ENCODE data around the gene ANKMY1.

Gene ANKMY1

GRCh38 chr2:240434728-240435456, 122.9 kb downstream of the ANKMY1 start (continued):
- no peak for TF ChIP-seq ZNF148 (tag by site-specific recombination; IDR thresholded peaks at IDR 0.05; ENCODE audit: borderline replicate concordance)
- TF ChIP-seq ZNF629 (tag by site-specific recombination; IDR thresholded peaks at IDR 0.05) = no peak
- no peak for TF ChIP-seq ZNF174 (tag by site-specific recombination; IDR thresholded peaks at IDR 0.05)
- no peak for TF ChIP-seq RBAK (tag by site-specific recombination; IDR thresholded peaks at IDR 0.05)
- no peak for TF ChIP-seq ZNF266 (tag by site-specific recombination; IDR thresholded peaks at IDR 0.05; ENCODE audit: low read depth)
- no peak for TF ChIP-seq ZNF184 (tag by site-specific recombination; IDR thresholded peaks at IDR 0.05)
- no peak for TF ChIP-seq ZFP69B (tag by site-specific recombination; IDR thresholded peaks at IDR 0.05)
- TF ChIP-seq GLIS1 (tag by site-specific recombination; IDR thresholded peaks at IDR 0.05) = peak; percentile 27; the same call in 1 of the 2 replicates
- 0 out of 2 replicates have a peak, but pooled peaks have one; percentile 47 for TF ChIP-seq PBX3 (CRISPR knock-in tag; IDR thresholded peaks at IDR 0.05)
- no peak for TF ChIP-seq ZNF366 (tag by site-specific recombination; conservative IDR thresholded peaks at IDR 0.05)
- TF ChIP-seq ZNF544 (tag by site-specific recombination; IDR thresholded peaks at IDR 0.05) = no peak
- TF ChIP-seq ZFP3 (tag by site-specific recombination; IDR thresholded peaks at IDR 0.05; ENCODE audit: low read depth) = no peak
- no peak for TF ChIP-seq ZSCAN18 (tag by site-specific recombination; IDR thresholded peaks at IDR 0.05)
- no peak for TF ChIP-seq ZNF23 (tag by site-specific recombination; IDR thresholded peaks at IDR 0.05; ENCODE audit: borderline replicate concordance)
- TF ChIP-seq KLF16 (tag by site-specific recombination; IDR thresholded peaks at IDR 0.05) = no peak
- no peak for TF ChIP-seq ZNF571 (tag by site-specific recombination; IDR thresholded peaks at IDR 0.05)
- no peak for TF ChIP-seq ZNF214 (tag by site-specific recombination; IDR thresholded peaks at IDR 0.05; ENCODE audit: borderline replicate concordance)
- no peak for TF ChIP-seq WT1 (tag by site-specific recombination; IDR thresholded peaks at IDR 0.05)
- no peak for TF ChIP-seq ZBTB6 (tag by site-specific recombination; IDR thresholded peaks at IDR 0.05)
- TF ChIP-seq MZF1 (tag by site-specific recombination; IDR thresholded peaks at IDR 0.05; ENCODE audit: borderline replicate concordance) = no peak
- TF ChIP-seq ZNF10 (tag by site-specific recombination; IDR thresholded peaks at IDR 0.05) = peak; percentile 55
- TF ChIP-seq BCL11B (tag by site-specific recombination; IDR thresholded peaks at IDR 0.05; ENCODE audit: low read depth) = no peak
- TF ChIP-seq ZNF548 (tag by site-specific recombination; IDR thresholded peaks at IDR 0.05) = no peak
- no peak for TF ChIP-seq ZNF529 (tag by site-specific recombination; IDR thresholded peaks at IDR 0.05; ENCODE audit: insufficient replicate concordance)
- TF ChIP-seq ZNF423 (tag by site-specific recombination; IDR thresholded peaks at IDR 0.05) = no peak
- TF ChIP-seq ZNF416 (tag by site-specific recombination; IDR thresholded peaks at IDR 0.05) = no peak
- no peak for TF ChIP-seq ATF2 (tag by site-specific recombination; IDR thresholded peaks at IDR 0.05; ENCODE audit: low read depth)
- no peak for TF ChIP-seq ZNF211 (tag by site-specific recombination; IDR thresholded peaks at IDR 0.05; ENCODE audit: low read depth)
- no peak for TF ChIP-seq ZNF132 (tag by site-specific recombination; IDR thresholded peaks at IDR 0.05; ENCODE audit: borderline replicate concordance)
- no peak for TF ChIP-seq ZBTB1 (tag by site-specific recombination; IDR thresholded peaks at IDR 0.05)
- TF ChIP-seq KLF7 (tag by site-specific recombination; IDR thresholded peaks at IDR 0.05; ENCODE audit: borderline replicate concordance) = no peak

Data from HEK293 (cell line).